Activated CD8-positive, alpha-beta memory T cell treated with anti-CD3 and anti-CD28 coated beads for 48 hours (primary cell): Measurements from ENCODE around the gene CABLES1.
"Not testable (repeated sequence)": the region's sequence is repeated elsewhere in the genome, so short reads cannot be mapped to it uniquely, and the experiment has no call there.

Experiments used
- DNase-seq, 3 experiments: peaks; one replicate each; pipeline ENCODE4 v3.0.0-alpha.2; 2020; ENCODE audit warnings: low read depth in 2 of 3, low spot score in 2 of 3

CABLES1 gene

DNA sequence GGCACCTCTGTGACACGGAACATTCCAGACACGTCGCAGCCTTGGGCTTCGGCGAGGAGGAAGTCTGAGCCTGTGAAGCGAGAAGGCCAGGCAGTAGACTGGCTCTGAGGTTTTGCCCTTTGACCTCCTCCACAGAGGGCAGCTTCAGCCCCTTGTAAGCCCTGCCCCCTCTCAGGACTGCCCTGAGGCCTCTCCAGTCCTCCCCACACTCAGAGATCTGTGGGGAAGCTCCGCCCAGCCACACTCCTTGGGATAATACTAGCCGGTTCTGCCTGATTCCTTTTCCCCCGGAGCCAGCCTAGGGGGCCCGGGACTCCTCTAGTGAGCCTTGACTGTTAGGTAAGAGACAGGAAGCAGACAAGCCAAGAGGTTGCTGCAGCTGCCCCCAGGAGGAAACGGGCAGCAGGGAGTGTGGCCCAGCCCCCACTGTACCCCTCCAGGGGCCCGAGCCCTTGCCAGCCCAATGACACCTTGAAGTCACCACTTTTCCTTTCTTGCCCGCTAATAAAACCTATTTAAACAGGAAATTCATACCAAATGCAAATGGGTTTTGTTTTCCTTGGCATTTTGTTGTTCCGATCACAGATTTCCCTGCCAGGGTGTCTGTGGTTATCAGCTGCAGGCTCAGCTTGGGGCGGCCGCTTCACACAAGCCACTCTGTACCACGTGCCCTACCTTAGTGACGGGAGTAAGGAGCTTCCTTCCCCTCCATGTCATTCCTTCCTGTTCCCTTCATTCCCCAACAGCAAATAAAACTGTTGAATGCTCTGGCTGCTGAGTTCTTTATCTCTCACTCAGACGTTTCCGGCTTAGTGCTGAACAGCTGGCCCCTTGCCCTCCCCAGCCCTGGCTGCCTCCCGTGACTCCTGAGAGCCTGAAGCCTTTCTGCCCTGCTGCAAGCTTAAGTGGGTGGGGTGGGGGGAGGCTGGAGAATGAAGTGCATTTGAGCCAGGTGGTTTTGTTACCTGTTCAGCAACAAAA is 124.7 kb downstream of the CABLES1 start:
- peak in 1 of 3 experiments; percentile 12 for DNase-seq

- DNase-seq = no peak
These were observed 125.8 kb downstream of the CABLES1 start for GRCh38 chr18:23260926-23261590.

GRCh38 chr18:23263551-23264235 is 128.4 kb downstream of the CABLES1 start:
- no peak for DNase-seq

- DNase-seq = no peak
These were observed 130.6 kb downstream of the CABLES1 start for GRCh38 chr18:23265682-23266399.

DNA sequence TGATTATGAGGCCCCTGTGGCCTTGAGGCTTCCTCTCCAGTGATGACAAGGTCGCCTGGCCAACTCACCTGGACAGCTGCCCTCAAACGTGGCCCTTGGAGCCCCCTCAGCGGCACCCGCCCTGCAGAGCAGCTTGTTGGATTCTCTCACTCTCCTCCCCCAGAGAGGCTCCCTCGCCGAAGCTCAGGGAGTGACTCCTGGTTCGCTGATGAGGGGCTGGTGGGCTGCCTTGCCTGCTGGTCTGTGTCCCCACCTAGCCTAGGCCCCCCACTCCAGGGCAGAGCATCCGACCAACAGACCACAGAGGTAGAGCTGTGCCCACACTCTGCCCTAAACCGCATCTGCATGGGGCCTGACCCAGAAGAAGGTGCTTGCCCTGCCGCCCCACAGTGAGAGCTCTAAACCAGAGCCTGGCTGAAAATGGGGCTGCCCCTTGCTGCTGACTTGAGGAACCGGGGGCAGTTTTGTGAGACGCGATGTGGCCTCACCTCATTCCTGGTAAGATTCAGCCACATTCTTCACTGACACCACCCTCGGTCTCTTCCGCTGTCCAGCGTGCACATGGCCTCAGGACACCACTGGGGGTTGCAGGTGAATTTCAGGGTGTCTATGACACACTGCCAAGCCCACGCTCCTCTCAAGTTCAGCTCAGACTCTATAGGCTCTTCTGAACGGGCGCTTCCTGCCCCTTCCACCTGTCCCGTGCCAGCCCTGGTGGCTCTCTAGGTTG is 131.6 kb downstream of the CABLES1 start:
- DNase-seq = no peak

- no peak for DNase-seq
These were observed 132.1 kb downstream of the CABLES1 start for GRCh38 chr18:23267447-23267776.

GRCh38 chr18:23268641-23269040 is 133.4 kb downstream of the CABLES1 start:
- DNase-seq = no peak

- DNase-seq = not testable (repeated sequence)
These were observed 133.8 kb downstream of the CABLES1 start for GRCh38 chr18:23269068-23269467.

- DNase-seq = no peak
These were observed 134.6 kb downstream of the CABLES1 start for GRCh38 chr18:23269928-23270327.

GRCh38 chr18:23270986-23271680 is 135.8 kb downstream of the CABLES1 start:
- DNase-seq = no peak

DNA sequence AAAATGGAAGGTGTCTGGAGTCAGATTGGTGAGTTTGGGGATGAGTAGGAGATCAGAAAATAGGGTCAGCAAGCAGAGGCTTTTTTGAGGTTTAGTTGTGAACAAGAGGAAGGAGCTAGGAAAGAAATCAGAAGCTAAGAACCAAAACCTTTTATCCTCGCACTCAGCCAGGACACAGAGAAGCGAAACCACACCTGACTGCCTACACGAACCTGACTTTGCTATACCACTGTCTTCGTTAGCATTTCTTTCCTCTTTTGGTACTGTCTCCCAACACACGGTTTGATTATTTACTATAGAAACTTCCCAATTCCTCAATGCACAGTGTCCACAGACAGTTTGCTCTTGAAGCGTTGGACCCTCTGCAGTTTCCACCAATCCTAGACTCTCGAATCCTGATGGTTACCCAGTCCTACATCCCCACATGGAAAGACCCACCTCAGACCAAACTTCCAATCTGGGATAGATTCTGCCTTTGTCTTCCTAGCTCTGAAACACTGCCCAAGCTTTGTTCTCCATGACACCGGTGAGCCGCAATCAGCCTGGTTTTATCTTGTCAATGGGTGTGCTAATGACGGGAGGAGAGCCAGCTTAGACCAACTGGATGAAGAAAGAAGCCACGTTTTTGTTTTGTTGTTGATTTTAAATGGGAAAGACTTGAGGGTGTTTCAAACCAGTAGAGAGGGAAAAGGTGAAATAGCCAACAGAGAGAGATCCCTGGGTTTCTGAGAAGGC is 137.4 kb downstream of the CABLES1 start:
- no peak for DNase-seq

DNA sequence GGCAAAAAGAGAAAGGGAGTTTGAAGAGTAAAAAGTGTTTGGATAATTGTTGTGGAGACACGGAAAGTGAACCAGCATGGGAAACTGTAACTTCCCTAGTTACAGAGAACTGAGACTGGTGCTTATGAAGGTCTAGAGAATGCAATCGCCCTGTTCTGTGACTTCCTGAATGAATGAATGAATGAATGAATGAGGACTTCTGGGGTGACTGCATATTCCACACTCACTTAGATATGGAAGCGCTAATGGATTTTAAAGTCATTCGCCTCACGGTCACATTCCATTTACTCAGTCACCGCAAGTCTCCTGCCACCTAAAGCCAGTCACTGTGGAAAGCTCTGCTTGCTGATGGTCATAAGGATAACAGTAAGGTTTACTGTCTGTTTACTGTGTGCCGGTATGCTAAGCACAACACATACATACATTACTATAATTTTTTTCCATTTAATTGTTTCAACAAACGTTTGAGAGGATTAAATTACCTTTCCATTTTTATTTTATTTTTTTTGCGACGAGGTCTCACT is 138.2 kb downstream of the CABLES1 start:
- DNase-seq = no peak

DNA sequence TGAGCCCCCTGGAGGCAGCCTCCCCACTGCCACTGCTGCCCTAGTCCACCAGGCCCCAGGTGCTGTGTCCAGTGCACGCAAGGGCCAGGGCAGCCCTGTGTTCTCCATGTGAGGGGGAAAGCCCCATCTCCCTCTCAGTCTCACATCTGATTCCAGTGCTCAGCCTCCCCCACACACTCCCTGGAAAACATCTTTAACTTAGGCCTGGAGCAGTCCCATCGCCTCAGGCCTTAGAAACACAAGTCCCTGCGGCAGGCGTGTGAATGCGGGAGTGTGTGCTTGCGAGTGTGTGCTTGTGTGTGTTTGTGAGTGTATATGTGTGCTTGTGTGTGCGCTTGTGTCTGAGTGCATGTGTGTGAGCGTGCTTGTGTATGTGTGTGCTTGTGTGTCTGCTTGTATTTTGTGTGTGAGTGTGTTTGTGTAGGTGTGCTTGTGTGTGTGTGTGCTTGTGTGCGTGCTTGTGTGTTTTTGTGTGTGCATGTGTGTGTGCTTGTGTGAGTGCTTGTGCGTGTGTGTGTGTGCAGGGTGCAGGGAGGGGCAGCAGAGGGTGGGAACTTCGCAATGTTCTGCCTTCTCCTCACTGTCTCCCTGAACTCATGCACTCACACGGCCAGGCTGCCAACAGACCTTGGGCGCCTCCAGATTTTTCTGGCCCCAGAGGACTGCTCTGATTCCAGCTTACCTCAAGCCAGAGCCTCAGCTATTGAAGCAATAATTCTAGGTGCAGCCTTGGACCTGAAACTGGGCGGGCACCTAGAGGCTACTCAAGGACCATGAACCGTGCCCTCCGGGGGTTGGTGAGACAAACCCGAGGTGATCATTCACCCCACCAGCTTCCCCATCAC is 139.6 kb downstream of the CABLES1 start:
- no peak for DNase-seq

DNA sequence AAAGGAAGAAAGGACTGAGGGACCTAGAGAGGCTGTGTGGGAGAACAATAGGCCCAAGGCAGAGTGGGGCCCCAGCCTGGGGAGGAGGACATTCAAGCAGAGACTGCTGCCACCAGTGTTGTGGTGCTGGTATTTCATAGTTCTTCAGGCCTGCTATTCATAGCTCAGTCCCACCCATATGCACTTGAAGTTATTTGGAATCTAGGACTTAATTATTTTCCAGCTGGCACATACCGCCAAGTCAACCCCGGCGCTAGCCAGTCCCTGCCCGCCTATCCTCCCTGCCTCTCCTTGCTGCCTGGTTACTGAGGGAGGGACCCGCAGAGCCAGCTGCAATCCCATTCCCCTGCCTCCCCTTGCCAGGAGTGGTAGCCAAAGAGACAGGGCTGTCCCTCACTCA is 141.2 kb downstream of the CABLES1 start:
- DNase-seq = no peak

DNA sequence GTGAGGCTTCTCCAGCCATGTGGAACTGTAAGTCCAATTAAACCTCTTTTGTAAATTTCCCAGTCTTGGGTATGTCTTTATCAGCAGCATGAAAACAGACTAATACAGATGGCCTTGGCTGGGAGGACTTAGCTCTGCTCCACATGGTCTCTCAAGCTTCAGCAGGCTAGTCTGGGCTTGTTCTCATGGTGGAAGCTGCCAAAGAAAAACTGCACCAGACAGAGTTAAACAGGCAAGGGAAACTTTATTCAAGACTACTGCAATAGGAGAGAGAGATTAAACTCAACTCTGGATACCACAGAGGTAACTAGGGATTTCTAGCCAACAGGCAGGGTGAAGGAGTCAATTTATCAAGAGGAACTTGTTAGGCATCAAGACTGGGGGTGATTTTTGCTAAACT is 142.1 kb downstream of the CABLES1 start:
- DNase-seq = no peak

GRCh38 chr18:23279931-23280330 is 144.6 kb downstream of the CABLES1 start:
- no peak for DNase-seq

DNA sequence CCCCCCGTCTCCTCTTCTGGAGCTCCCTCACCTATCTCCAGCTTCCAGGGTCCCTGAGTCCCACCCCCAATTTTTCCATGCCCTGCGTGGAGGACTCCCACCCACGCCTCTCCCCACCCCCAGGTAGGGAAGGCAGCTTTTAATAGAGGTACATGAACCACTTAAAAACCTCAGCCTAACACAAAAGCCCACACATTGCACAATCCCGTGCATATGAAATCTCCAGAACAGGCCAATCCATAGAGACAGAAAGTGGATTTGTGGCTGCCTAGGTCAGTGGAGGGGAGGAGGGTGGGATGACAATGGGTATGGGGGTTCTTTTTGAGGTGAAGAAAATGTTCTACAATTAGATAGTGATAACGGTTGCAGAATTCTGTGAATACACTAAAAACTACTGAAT is 145.6 kb downstream of the CABLES1 start:
- DNase-seq = no peak
